Stimulated activated CD4-positive, alpha-beta T cell treated with anti-CD3 and anti-CD28 coated beads, Interleukin-15, amount 100 ng/mL, for 1 hour (primary cell): ENCODE measurements around the gene COX19.
"Not testable (repeated sequence)": the region's sequence is repeated elsewhere in the genome, so short reads cannot be mapped to it uniquely, and the experiment has no call there.

Experiments
- DNase-seq, 2 donors: peaks; one replicate each; pipeline ENCODE4 v3.0.0-alpha.2; 2020; ENCODE audit warnings: low read depth in 1 of 2, low spot score in 1 of 2

Gene COX19

DNA sequence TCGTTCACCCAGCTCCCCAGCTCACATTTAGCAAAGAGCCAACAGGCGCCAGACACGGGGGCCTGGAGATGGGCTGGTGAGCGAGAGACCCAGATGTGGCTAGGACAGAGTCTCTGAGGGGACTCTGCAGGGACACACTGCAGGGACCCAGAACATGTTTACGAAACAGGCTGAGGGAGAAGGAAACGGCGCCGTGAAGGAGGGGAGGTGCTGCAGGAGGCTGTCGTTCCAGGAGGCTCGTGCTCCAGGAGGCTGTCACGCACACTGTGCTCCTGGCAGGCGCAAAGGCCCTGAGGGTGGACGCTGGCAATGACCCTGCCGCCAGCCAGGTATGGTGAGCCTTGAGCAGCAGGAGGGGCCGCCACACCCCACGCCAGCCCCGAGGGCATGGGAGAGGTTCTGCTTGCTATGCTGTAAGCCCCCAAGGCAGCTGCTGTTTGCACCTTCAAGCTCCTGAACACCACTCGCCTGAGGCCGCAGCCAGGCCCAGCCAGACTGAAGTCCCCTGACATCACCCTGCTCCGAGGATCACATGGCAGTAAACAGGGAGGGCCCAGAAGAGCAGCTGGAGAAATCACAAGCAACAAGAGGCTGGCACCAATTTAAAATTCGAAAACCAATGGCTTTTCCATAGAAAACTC is 48.2 kb downstream of the COX19 start:
- DNase-seq = no peak

DNA sequence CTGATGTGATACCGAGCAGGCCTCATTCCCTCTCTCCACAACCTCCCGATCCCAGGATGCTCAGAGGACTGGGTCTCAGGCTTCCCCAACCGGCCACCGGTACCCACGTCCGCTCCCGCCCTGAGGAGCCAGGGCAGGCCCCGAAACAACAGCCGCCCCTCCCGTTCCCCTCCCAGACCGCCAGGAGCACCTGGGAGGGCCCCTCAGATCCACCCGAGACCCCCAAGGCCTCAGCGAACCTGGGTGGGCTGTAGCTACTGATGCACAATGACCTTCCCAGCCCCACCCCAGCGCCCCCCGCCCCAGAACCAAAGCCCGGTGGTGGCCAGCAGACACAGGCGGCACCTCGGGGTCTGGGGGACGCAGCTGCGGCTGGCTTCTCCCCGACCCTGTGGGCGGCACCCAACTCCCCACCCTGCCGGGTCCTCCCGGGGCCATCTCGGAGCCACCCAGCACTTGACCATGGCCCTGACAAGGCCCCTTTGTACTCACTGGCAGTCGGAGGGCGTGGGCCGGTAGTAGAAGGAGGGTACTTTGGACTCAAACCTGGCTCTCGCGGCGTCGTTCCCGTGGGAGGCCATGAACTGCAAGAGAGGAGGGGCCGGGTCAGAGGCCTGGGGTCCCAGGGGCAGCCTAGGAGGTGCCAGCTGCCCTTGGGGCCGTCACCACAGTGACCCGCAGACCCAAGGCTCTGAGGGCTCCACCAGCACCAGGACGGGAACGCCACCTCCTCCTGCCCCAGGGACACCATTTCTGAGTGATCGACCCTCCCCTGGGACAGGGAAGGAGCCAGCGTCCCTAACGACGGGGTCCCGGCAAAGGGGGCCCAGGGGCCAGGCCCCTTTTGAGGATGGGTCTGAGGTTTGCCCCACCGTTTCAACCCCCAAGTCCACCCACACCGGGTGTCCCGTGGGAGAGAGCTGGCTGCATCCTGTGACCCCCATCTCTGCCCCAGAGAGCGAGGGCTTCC is 49.0 kb downstream of the COX19 start:
- peak in 1 of 2 donors; percentile 0 for DNase-seq

DNA sequence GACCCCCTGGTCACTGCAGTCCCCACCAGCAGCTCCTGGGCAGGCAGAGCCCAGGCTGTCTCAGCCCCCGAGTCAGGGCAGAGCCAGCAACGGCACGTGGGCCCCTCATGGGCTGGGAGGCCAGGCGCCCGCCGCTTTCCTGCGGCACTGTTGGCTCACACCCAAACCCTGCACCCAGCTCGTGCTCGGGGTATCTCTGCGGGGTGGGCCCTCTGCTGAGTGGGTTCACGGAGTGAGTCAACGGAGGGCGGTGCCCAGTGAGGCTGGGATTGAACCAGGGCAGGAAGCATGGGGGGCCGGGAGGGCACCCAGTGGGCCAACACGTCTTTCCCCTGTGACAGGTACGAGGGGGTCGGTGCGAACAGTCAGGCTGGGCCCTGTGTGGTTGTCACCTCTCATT is 49.7 kb downstream of the COX19 start:
- no peak for DNase-seq

DNA sequence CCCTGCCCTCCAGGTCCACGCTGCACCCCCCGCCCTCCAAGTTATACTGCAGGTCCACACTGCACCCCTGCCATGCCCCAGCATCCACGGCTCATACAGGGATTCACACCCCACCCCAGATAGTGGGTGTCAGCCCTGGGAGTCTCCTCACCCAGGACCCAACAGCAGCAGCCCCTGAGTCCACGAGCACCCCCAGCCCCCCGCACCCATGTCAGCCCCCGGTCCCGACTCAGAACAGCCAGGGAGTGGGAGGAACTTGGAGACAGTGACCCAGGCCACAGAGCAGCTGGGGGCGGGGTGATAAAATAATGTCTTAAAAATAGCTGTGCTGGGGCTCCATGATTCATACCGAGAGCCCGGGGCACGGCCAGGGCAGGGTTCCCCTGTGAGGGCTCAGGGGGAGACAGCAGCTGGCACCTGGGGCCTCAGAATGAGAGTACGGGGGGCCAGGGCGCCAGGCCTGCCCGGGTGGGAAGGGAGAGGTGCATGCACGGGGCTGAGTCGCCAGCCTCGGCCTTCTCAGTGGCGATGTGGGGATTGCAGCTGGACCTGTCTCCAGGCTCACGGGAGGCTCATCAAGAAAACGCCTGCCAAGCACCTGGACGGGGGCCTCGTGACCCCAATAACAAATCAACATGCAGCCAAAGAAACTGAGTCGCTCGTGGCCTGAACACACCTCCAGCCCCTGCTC is 50.7 kb downstream of the COX19 start:
- peak in 1 of 2 donors; percentile 45 for DNase-seq

DNA sequence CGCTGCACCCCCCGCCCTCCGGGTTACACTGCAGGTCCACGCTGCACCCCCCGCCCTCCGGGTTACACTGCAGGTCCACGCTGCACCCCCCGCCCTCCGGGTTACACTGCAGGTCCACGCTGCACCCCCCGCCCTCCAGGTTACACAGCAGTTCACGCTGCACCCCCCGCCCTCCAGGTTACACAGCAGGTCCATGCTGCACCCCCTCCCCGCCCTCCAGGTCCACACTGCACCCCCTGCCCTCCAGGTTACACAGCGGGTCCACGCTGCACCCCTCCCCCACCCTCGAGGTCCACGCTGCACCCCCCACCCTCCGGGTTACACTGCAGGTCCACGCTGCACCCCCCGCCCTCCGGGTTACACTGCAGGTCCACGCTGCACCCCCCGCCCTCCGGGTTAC is 51.3 kb downstream of the COX19 start:
- DNase-seq = not testable (repeated sequence)

DNA sequence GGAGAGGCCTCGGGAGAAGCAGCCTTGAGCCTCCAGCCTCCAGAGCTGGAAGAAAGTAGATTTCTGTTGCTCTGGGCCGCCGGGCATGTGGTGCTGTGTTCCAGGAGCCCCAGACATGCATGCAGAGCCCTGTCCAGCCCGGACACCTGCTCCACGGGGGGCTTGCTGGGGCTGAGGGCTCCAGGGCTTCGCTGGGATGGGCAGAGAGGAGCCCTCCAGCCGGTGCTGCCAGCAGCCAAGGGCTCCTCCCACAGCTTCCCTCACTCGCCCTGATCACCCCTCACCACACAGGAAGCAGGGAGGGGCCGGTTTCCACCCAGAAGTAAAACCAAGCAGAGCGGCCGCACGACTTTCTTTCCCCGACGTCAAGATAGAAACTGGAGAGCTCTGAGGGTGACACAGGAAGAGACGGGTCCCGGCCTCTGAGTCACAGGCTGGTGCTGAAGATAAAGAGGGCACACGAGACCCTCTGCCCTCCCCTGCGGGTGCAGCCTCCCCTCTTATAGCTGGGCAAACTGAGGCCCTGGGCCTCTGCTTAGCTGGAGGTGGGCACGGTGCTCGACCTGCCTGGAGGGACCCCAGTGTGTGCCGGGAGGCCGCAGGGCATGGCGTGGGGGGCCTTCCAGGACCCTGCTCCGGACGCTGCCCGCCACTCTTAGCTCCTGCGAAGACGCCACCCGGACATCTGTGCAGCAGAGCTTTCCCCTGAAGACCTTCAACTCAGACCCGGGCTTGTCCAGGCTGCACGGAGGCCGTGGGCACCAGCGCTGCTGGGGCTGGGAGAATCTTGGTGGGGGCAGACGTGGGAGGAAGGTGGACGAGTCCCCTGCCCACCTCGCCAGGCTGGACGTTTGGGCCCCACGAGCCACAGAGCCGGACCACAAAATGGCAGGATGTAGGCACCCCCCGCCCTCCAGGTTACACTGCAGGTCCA is 52.0 kb downstream of the COX19 start:
- peak; percentile 76 to 82 for DNase-seq

DNA sequence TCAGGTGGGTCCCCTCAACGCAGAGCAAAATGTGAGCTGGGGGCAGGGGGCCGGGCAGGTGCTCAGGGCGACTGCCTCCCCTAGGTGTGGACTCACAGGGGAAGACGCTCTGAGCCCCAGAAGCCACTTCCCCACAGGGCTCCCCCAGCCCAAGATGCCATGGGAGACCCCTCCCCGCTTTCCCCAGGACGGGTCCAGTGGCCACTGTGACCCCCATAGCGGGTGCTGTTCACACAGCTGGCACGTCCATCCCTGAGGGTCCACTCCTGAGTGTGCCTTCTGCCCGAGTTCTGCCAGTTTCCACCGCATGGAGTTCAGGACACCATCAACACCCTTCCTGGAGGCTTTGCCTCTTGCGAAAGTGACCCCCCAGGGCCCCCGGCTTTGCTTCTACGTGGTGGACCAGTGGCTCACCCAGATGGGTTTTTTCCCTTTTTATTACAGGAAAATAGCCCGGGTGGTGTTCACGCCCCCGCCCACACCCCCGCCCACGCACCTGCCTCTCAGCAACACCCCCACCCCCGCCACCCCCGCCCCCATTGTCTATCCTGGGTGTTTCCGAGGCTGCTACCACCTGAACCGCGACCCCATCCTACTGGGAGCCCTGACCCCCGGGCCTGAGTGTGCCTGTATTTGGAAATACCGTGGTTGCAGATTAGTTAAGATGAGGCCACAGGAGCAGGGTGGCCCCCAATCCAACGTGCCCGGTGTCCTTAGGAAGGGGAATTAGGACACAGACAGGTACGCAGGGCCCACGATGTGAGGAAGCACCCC is 52.8 kb downstream of the COX19 start:
- no peak for DNase-seq

DNA sequence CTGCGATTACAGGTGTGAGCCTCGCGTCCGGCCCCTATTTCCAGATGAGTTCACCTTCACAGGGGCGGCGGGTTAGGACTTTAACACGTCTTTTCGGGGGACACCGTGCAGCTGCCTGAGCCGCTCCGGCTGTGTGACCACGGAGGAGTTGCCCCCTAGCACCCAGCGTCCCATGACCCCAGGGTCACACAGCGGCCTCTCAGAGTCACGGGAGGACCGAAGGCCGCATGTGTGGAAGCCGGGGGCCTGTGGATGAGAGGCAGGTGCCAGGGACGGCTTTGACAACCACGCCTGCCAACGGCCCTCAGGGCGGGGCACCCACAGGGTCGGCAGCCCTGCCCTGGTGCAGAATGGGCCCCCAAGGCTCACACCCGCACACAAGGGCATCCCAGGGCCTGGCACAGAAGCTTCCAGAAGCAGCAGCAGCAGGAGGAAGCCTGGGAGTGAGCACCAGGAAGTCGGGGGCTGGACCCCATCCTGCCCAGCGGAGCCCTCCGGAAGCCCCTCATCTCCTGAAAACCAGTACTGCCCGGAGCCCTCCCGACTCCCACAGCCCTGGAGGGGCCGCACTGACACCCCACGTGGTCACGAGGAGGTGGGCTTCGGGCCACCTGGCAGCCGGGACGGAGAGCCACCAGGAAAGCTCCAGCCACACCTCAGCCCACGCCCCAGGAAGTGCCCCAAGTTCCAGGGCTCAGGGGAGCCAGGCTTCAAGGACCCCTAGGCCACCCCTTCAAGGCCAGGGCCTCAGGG is 53.6 kb downstream of the COX19 start:
- DNase-seq = no peak

DNA sequence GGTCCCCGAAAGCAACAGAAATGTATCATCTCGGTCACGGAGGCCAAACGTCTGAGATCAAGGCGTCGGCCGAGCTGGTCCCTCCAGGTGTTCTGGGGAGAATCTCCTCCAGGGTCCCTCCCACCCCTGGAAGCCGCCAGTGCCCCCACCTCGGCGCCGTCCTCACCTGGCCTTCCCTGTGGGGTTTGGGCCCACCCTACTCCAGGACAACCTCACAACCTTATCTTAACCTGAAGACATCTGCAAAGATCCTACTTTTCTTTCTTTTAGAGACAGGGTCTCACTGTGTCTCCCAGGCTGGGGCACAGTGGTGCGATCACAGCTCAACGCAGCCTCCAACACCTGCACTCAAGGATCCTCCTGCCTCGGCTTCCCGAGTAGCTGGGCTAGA is 54.3 kb downstream of the COX19 start:
- no peak for DNase-seq

DNA sequence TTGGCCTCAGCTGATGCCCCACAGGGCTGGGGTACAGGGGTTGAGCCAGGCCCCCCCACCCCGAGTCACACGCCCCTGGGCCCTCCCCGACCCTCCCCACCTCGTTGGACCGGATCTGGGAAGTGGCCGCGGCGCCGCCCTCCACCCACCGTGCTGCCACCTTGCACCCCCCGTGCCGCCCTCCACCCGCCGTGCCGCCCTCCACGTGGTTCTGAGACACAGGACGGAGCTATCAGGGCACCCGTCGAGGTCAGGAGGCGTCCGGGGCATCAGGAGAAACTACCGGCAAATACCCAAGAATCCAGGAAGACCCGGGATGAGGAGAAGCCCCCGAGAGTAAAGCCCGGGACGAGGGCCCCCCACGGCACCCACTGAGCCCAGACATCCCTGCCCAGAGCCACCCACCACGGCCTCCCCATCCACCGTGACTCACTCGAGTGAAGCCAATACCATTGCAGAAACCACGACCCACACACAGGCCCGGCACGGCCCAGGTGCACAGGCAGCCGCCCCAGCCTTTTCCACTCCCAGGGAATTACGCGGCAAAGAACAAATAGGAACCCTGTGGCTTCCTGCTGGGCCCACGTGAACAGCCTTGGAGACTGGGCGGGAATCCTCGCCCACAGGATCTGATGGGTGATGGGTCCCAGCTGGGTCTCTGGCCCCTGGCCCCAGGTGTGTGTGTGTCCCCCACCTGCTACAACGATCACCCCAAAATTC is 54.8 kb downstream of the COX19 start:
- no peak for DNase-seq

DNA sequence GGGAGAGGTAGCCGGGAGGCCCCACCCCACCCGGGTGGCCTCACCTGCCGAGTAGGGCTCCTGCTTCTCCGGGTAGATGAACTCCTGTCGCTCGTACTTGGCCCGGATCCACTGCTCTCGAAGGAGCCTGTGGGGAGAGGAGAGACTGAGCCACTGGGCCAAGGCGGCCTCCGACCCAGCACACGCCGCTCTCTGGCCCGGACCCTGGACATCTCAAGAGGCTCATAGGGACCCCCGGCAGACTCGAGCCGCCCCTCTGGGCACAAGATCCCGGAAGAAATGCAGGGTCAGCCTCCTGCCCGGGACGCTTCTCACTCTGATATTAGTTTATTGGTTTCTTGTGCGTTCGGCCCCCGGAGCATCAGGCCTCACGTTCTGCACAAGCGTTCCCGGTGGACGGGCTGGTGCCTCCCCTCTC is 55.4 kb downstream of the COX19 start:
- DNase-seq = no peak

DNA sequence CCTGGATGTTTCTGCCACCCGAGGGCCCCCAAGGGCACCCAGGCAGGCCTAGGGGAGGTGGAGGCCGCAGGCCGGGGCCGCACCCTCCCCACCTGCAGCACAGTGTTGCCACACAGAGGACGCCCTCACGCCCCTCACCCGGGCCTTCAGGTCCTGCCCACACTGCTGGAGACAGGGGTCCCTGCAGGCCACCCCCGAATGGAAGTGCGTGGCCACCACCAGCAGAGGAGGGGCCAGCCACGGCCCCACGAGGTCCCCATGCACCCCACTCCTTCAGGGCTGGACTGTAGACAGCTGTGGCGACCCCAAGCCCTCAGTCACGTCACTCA is 56.3 kb downstream of the COX19 start:
- DNase-seq = no peak

DNA sequence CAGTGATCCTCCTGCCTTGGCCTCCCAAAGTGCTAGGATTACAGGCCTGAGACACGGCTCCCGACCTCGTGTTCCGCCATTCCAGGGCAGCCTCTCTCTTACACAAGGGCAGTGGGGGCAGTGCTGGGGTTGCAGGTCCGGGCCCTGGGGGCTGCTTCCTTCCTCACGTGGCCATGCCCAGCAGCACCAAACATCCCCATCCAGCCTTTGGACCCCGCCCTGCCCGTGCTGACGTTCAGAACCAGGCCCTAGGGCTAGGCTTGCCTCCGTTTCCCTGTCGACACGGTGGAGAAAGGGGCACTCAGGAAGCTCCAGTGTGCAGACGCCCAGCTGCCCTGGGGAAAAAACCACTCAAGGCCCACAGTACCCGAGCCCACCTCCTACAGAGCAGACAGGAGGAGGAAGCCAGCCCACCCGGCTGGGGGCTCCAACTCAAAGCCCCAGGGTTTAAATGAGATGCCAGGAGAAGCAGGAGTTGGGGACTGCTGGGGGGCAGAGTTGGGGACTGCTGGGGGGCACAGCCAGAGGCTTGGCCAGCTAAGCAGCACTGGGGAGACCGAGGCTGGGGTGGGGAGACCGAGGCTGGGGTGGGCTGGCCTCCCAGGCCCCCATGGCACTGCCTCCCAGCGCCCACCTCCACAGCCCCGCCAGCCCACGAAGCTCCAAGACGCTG is 56.8 kb downstream of the COX19 start:
- no peak for DNase-seq

DNA sequence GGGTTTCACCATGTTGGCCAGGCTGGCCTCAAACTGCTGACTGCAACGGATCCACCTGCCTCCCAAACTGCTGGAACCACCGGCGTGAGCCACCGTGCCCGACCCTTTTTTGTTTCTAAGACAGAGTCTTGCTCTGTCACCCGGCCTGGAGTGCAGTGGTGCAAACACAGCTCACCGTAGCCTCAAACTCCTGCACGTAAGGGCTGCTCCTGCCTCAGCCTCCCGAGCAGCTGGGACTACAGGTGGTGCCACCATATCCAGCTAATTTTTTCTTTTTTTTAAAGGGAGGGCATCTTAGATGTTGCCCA is 57.3 kb downstream of the COX19 start:
- no peak for DNase-seq

DNA sequence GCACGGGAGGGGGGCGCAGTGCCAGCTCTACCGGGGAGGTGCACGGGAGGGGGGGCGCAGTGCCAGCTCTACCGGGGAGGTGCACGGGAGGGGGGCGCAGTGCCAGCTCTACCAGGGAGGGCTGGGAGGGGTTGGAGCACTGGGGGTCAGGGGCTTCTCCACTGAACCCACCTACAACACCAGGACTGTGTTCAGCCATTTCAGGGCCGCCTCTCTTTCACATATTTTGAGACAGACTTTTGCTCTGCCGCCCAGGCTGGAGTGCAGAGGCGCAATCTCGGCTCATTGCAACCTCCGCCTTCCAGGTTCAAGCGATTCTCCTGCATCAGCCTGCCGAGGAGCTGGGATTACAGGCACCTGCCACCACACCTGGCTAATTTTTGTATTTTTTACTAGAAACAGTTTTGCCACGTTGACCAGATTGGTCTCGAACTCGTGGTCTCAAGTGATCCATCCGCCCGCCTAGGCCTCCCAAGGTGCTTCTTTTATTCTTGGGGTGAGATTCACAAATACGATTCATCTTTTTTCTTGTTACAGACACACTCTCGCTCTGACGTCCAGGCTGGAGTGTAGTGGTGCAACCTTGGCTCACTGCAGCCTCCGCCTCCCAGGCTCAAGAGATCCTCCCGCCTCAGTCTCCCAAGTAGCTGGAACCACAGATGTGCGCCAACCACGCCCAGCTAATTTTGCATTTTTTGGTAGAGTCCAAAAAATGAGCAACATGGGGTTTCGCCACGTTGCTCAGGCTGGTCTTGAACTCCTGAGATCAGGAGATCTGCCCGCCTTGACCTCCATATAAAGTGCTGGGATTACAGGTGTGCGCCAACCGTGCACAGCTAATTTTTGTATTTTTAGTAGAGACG is 57.9 kb downstream of the COX19 start:
- DNase-seq = no peak

DNA sequence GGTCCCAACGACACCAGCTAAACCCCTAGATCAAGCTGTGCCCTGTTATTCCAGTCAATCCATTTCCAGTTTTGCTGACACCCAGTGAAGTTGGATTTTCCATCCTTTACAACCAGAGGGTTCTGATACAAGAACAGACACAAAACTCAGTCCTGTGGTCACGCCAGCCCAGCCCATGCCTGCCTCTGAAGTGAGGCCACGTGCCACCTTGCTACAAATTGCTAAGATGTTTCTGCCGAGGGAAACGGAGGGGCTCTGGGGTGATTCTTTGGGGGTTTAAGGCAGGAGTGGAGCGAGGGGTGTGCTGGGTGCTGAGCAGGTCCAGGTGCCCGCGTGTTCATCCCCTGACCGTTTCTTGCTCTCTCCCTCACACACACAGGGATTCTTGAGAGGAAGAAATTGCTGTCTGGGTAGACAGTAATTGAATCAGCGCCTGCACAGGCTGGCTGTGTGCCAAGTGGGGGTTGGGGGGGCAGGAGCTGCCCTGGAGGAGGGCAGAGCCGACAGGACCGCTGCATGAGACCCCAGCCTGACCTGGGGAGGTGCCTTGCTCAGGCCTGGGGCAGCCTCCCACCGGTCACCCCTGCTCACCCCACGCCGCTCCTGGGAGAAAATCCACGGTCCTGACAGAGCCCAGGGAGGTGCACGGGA is 58.9 kb downstream of the COX19 start:
- no peak for DNase-seq
